Measurements from ENCODE around the gene UBE2S. TPM values are rescaled to one million over a fixed set of nuclear protein-coding genes. Genes with fewer than 3 reads are reported as not detected.

UBE2S gene
- total RNA-seq, 1 experiment from 2014 or later, result 635 TPM

DNA sequence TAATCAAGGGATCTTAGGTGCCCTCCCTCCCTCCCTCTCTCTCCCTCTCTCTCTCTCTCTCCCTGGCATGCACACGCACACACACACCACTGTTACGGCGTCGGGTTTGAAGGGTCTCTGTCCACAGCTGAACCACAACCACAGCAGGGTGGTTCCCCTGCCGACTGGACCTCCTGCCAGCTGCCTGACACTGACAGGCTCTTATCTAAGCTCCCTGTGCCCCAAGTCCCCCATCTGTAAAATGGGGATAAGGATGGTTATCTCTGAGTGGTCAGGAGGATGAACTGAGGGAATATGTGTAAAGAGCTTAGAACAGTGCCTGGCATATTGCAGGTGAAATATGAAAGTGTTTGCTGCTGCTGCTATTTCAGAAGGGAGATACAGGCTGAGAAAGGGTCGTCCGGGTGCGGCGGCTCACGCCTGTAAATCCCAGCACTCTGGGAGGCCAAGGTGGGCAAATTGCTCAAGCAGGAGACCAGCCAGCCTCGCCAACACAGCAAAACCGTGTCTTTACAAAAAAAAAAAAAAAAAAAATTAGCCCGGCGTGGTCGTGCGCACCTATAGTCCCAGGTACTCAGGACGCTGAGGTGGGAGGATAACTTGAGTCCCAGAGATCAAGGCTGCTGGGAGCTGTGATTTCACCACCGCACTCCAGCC lies 36.4 kb upstream of the UBE2S start:
- TF ChIP-seq, protein P1, sequence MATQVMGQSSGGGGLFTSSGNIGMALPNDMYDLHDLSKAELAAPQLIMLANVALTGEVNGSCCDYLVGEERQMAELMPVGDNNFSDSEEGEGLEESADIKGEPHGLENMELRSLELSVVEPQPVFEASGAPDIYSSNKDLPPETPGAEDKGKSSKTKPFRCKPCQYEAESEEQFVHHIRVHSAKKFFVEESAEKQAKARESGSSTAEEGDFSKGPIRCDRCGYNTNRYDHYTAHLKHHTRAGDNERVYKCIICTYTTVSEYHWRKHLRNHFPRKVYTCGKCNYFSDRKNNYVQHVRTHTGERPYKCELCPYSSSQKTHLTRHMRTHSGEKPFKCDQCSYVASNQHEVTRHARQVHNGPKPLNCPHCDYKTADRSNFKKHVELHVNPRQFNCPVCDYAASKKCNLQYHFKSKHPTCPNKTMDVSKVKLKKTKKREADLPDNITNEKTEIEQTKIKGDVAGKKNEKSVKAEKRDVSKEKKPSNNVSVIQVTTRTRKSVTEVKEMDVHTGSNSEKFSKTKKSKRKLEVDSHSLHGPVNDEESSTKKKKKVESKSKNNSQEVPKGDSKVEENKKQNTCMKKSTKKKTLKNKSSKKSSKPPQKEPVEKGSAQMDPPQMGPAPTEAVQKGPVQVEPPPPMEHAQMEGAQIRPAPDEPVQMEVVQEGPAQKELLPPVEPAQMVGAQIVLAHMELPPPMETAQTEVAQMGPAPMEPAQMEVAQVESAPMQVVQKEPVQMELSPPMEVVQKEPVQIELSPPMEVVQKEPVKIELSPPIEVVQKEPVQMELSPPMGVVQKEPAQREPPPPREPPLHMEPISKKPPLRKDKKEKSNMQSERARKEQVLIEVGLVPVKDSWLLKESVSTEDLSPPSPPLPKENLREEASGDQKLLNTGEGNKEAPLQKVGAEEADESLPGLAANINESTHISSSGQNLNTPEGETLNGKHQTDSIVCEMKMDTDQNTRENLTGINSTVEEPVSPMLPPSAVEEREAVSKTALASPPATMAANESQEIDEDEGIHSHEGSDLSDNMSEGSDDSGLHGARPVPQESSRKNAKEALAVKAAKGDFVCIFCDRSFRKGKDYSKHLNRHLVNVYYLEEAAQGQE (IDR thresholded peaks at IDR 0.05; ENCODE audit: insufficient read depth in 1 of 2, low read depth in 2 of 2, low read length in 1 of 2), result no peak
- TF ChIP-seq TCF7L2 (IDR thresholded peaks at IDR 0.05; ENCODE audit: low read depth, low read length), result no peak
- TF ChIP-seq, protein P2, sequence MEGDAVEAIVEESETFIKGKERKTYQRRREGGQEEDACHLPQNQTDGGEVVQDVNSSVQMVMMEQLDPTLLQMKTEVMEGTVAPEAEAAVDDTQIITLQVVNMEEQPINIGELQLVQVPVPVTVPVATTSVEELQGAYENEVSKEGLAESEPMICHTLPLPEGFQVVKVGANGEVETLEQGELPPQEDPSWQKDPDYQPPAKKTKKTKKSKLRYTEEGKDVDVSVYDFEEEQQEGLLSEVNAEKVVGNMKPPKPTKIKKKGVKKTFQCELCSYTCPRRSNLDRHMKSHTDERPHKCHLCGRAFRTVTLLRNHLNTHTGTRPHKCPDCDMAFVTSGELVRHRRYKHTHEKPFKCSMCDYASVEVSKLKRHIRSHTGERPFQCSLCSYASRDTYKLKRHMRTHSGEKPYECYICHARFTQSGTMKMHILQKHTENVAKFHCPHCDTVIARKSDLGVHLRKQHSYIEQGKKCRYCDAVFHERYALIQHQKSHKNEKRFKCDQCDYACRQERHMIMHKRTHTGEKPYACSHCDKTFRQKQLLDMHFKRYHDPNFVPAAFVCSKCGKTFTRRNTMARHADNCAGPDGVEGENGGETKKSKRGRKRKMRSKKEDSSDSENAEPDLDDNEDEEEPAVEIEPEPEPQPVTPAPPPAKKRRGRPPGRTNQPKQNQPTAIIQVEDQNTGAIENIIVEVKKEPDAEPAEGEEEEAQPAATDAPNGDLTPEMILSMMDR (IDR thresholded peaks at IDR 0.05), result no peak
- no peak for TF ChIP-seq POLR2AphosphoS5 (IDR thresholded peaks at IDR 0.05; ENCODE audit: low read depth, low read length)
- TF ChIP-seq SIN3A (IDR thresholded peaks at IDR 0.05; ENCODE audit: borderline replicate concordance, insufficient read depth, low read depth, low read length), result no peak
- Histone ChIP-seq H3K27me3 (ENCODE audit: control insufficient read depth, insufficient read depth, low read length) (peaks cover 21% of the 10 kb centered on the region), H3K27ac (ENCODE audit: low read length) (no peak overlapping the region), H3K4me1 (ENCODE audit: control insufficient read depth, insufficient read depth, low read length) (peaks cover 15% of the 10 kb centered on the region), H3K36me3 (ENCODE audit: control insufficient read depth, insufficient read depth, low read length) (no peaks in the 10 kb centered on the region), H3K4me3 (ENCODE audit: low read depth in 2 of 2, low read length in 2 of 2) (no peak overlapping the region), H3K9me3 (ENCODE audit: control insufficient read depth, insufficient read depth, low read depth, low read length) (no peaks in the 10 kb centered on the region)
- POLR2A ChIA-PET, result no interaction called here
- in situ Hi-C loops (cut with HindIII; ENCODE audit: low pct_unique_long_range_greater_than_20kb, low sequenced_read_pairs) (no loop called here), intact Hi-C loops (cut with micrococcal nuclease; ENCODE audit: unreplicated experiment) (no loop called here)
- ATAC-seq (no peak), DNase-seq (ENCODE audit: low read depth, low spot score) (no peak)
- CTCF ChIA-PET, result interaction anchor here (0.6 to 0.8 kb wide), 2 partner anchors 33 to 43 kb away, joined by 3 to 4 read pairs; no protein-coding TSS in a partner anchor
- no TSS peak for BruUV-seq (replicated peaks)

GRCh38 chr19:55443045-55443823 lies 35.6 kb upstream of the UBE2S start, which contains the start of gene SHISA7:
SHISA7 (minus strand) TSS chr19:55443300; CDS start chr19:55442863, 437 bp downstream.
- ATAC-seq (peak; percentile 60), DNase-seq (ENCODE audit: low read depth, low spot score) (no peak)
- Histone ChIP-seq H3K4me1 (ENCODE audit: control insufficient read depth, insufficient read depth, low read length) (peaks cover 15% of the 10 kb centered on the region), H3K27ac (ENCODE audit: low read length) (no peak within 1 kb of the TSS), H3K9me3 (ENCODE audit: control insufficient read depth, insufficient read depth, low read depth, low read length) (no peaks in the 10 kb centered on the region), H3K36me3 (ENCODE audit: control insufficient read depth, insufficient read depth, low read length) (no peaks in the 10 kb centered on the region), H3K27me3 (ENCODE audit: control insufficient read depth, insufficient read depth, low read length) (peaks cover 21% of the 10 kb centered on the region), H3K4me3 (ENCODE audit: low read depth in 2 of 2, low read length in 2 of 2) (peak within 1 kb of the TSS in 1 of 2 experiments; percentile 29; a peak in 2 of 4 replicates)
- in situ Hi-C loops (cut with HindIII; ENCODE audit: low pct_unique_long_range_greater_than_20kb, low sequenced_read_pairs), result no loop called here
- CTCF ChIA-PET, result interaction anchor here (0.8 kb wide), 1 partner anchor 44 kb away, joined by 4 read pairs; no protein-coding TSS in a partner anchor
- BruUV-seq (replicated peaks), result no TSS peak
- TF ChIP-seq POLR2AphosphoS5 (IDR thresholded peaks at IDR 0.05; ENCODE audit: low read depth, low read length), result no peak
- no peak for TF ChIP-seq TCF7L2 (IDR thresholded peaks at IDR 0.05; ENCODE audit: low read depth, low read length)
- TF ChIP-seq, protein P1 (IDR thresholded peaks at IDR 0.05; ENCODE audit: insufficient read depth in 1 of 2, low read depth in 2 of 2, low read length in 1 of 2), result no peak
- no peak for TF ChIP-seq SIN3A (IDR thresholded peaks at IDR 0.05; ENCODE audit: borderline replicate concordance, insufficient read depth, low read depth, low read length)
- TF ChIP-seq, protein P2 (IDR thresholded peaks at IDR 0.05), result no peak; the same call in 1 of the 2 replicates
- POLR2A ChIA-PET, result interaction anchor here (0.5 kb wide), 1 partner anchor 24 kb away, joined by 6 read pairs; no protein-coding TSS in a partner anchor
- intact Hi-C loops (cut with micrococcal nuclease; ENCODE audit: unreplicated experiment), result no loop called here
